ENCODE data around the gene EMP3.

The EMP3 gene

DNA sequence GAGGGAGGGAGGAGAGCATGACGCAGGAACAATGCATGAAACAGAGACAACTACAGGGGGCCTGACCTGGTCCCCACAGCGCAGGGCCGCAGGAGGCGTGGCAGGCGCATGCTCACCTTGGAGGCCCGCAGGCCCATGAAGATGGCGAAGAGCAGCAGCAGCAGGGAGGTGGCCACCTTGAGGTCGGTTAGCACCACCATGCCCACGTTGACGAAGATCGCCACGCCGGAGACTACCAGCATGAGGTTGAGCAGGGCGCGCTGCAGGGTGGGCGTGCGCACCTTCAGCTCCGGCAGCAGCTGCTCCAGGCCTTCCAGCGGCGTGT, 17.0 kb downstream of the EMP3 start:
- Histone ChIP-seq H3K36me3 (peaks cover 3% of the 10 kb centered on the region; the same call in 1 of the 2 replicates), H3K9ac (no peak overlapping the region), H4K20me1 (no peaks in the 10 kb centered on the region), H3K4me1 (peaks cover 6% of the 10 kb centered on the region; the same call in 1 of the 2 replicates), H3K4me3 (no peak overlapping the region), H3K27me3 (no peaks in the 10 kb centered on the region), H3K9me3 (no peaks in the 10 kb centered on the region), H3K4me2 (no peak overlapping the region), H3K27ac (no peak overlapping the region)
- TF ChIP-seq Cebpa-rat (IDR thresholded peaks at IDR 0.05), result no peak

DNA sequence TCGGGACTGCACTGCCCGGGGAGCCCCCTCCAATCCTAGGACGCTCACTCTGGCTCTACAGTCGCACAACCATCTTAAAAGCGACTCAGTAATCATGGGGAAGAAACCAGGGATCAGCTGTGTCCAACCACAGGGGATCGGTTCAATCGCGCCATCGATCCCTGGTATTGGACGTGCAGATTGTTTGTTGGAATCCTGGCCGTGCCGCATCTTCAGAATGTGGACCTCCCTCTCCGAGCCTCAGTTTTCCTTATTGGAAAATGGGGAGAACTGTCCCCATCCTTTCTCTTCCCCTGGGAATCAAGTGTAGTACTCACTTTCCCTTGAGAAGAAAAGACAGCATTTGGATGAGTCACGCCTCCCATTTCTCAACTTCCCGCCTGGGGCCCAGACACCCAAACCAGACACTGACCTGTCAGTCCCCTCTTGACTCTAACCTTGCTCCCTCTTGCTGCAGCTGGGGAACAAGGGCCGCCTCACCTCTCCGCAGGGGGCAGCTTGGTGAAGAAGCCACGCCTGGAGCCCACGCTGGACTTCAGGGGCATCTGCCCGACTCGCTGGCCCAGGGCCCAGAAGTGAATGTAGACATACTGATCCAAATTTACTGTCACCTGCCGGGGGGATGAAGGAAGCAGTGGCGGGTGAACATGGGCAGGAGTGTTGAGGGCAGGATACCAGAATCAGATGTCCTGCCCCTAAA, 17.6 kb downstream of the EMP3 start:
- no peak overlapping the region for H3K4me2 ChIP-seq
- no peak for TF ChIP-seq Cebpa-rat (IDR thresholded peaks at IDR 0.05)
- H3K4me1 ChIP-seq, result peaks cover 6% of the 10 kb centered on the region; the same call in 1 of the 2 replicates
- no peak overlapping the region for H3K9ac ChIP-seq
- H3K36me3 ChIP-seq, result peaks cover 3% of the 10 kb centered on the region; the same call in 1 of the 2 replicates
- H3K9me3 ChIP-seq, result no peaks in the 10 kb centered on the region
- H3K27ac ChIP-seq, result no peak overlapping the region
- no peaks in the 10 kb centered on the region for H4K20me1 ChIP-seq
- H3K4me3 ChIP-seq, result no peak overlapping the region
- no peaks in the 10 kb centered on the region for H3K27me3 ChIP-seq

DNA sequence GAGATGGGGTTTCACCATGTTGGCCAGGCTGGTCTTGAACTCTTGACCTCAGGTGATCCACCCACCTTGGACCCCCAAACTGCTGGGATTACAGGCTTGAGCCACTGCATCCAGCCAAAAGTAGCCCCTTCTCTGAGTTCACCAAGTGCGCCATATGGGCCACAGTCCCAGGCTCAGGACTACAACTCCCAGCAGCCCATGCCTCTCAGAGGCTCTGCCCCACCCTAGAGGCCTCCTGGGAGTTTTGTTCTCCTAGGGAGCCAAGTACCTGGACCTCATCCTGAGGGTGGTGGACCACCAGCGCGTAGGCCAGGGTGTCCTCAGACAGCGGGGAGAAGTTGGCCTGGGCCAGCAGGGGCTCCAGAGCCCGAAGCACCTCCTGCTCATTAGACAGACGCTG, 19.5 kb downstream of the EMP3 start:
- Histone ChIP-seq H4K20me1 (no peaks in the 10 kb centered on the region), H3K27me3 (no peaks in the 10 kb centered on the region)

DNA sequence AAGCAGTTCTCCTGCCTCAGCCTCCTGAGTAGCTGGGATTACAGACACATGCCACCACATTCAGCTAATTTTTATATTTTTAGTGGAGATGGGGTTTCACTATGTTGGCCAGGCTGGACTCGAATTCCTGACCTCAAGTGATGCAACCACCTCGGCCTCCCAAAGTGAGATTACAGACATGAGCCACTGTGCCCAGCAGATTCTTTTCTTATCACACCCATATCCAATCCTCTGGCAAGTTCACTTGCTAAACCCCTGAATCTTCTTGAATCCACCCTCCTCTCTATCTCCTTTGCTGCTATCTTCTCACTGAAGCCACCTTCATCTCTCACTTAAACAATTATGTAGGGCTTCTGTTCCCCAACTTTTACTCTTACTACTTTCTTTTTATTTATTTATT, 20.8 kb downstream of the EMP3 start:
- H3K4me2 ChIP-seq, result no peak overlapping the region
- H3K9ac ChIP-seq, result no peak overlapping the region
- peaks cover 3% of the 10 kb centered on the region; the same call in 1 of the 2 replicates for H3K36me3 ChIP-seq
- H3K27me3 ChIP-seq, result no peaks in the 10 kb centered on the region
- no peak for TF ChIP-seq Cebpa-rat (IDR thresholded peaks at IDR 0.05)
- no peak overlapping the region for H3K4me3 ChIP-seq
- no peaks in the 10 kb centered on the region for H4K20me1 ChIP-seq
- no peaks in the 10 kb centered on the region for H3K4me1 ChIP-seq
- H3K9me3 ChIP-seq, result no peaks in the 10 kb centered on the region
- no peak overlapping the region for H3K27ac ChIP-seq

More for the DNA sequence above, 19.5 kb downstream of the EMP3 start:
- no peak for TF ChIP-seq Cebpa-rat (IDR thresholded peaks at IDR 0.05)
- Histone ChIP-seq H3K4me2 (no peak overlapping the region), H3K9ac (no peak overlapping the region), H3K4me1 (peaks cover 6% of the 10 kb centered on the region; the same call in 1 of the 2 replicates), H3K36me3 (peaks cover 3% of the 10 kb centered on the region; the same call in 1 of the 2 replicates), H3K4me3 (no peak overlapping the region), H3K9me3 (no peaks in the 10 kb centered on the region), H3K27ac (no peak overlapping the region)

DNA sequence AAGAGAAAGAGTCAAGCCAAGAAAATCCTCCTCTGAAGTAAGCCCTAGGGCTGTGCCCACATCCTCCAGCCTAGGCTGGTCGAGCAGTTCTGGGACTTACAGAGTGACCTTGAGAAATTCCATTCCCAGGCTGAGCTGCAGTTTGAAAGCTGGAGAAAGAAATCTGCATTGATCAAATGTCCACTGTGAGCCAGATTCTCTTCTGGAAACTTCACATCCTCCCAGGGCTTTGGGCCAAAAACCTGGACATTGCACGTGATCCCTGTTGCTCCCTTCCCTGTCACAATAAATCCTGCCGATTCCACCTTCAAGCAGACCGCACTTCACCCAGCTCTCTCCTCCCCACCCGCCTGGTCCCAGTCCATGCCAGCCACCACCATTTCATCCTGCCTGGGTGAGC, 22.7 kb downstream of the EMP3 start:
- TF ChIP-seq Cebpa-rat (IDR thresholded peaks at IDR 0.05), result no peak
- no peak overlapping the region for H3K9ac ChIP-seq
- H3K4me2 ChIP-seq, result no peak overlapping the region
- H3K4me1 ChIP-seq, result no peaks in the 10 kb centered on the region
- H3K36me3 ChIP-seq, result peaks cover 3% of the 10 kb centered on the region; the same call in 1 of the 2 replicates
- H3K4me3 ChIP-seq, result no peak overlapping the region
- no peaks in the 10 kb centered on the region for H4K20me1 ChIP-seq
- H3K27ac ChIP-seq, result no peak overlapping the region
- no peaks in the 10 kb centered on the region for H3K27me3 ChIP-seq
- no peaks in the 10 kb centered on the region for H3K9me3 ChIP-seq

DNA sequence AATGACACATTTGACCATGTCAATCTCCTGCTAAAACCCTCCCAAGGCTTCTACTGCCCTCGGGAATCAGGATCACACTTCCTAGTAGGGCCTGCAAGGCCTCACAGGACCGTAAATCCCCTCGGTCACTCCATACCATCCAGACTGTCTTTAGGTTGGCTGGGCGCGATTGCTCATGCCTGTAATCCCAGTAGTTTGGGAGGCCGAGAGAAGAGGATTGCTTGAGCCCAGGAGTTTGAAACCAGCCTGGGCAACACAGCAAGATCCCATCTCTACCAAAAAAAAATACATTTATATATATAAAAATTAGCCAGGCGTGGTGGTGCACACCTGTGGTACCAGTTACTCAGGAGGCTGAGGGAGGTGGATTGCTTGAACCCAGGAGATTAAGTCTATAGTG, 23.4 kb downstream of the EMP3 start:
- Histone ChIP-seq H3K9me3 (no peaks in the 10 kb centered on the region), H3K4me3 (no peak overlapping the region), H3K4me1 (no peaks in the 10 kb centered on the region), H3K27ac (no peak overlapping the region), H3K4me2 (no peak overlapping the region), H3K27me3 (no peaks in the 10 kb centered on the region), H3K9ac (no peak overlapping the region), H3K36me3 (no peaks in the 10 kb centered on the region), H4K20me1 (no peaks in the 10 kb centered on the region)
- TF ChIP-seq Cebpa-rat (IDR thresholded peaks at IDR 0.05), result no peak

DNA sequence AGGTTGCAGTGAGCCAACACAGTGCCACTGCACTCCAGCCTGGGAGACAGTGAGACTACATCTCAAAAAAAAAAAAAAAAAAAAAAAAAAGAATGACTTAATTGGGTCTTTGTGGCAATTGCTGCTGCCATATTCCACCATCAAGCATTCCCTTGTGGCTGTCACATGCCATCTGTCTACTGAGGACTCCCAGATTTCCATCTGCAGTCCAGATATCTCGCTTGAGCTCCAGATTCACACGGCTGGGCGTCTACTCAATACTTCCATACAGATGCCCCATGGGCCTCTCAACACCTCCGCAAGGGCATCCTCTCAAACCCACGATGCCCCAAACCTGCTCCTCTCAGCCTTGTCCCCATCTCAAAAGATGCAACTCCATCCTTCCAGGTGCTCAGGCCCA, 25.5 kb downstream of the EMP3 start:
- Histone ChIP-seq H3K9me3 (no peaks in the 10 kb centered on the region), H4K20me1 (no peaks in the 10 kb centered on the region), H3K9ac (no peak overlapping the region), H3K27me3 (no peaks in the 10 kb centered on the region), H3K4me3 (no peak overlapping the region), H3K36me3 (no peaks in the 10 kb centered on the region), H3K4me2 (no peak overlapping the region), H3K27ac (no peak overlapping the region), H3K4me1 (peaks cover 15% of the 10 kb centered on the region)
- TF ChIP-seq Cebpa-rat (IDR thresholded peaks at IDR 0.05), result no peak

DNA sequence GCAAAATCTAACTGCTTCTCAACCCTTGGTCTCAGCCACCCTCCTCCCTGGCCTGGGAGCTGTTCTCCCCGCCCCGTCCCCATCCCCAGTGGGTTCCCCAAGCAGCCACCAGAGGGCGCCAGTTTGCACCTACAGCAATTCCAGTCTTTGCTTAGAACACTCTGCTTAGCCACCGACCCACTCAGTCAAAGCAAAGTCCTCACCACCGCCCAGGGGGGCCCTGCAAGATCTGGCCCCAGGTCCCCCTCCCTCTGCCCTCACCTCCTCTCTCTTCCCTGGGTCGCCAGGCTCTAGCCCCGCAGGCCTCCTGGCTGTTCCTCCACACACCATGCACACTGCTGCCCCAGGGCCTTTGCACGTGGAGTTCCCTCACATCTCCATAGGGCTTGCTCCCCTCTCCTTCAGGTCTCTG, 26.0 kb downstream of the EMP3 start:
- Histone ChIP-seq H3K9me3 (no peaks in the 10 kb centered on the region), H3K4me1 (peaks cover 16% of the 10 kb centered on the region), H3K27ac (no peak overlapping the region), H3K36me3 (no peaks in the 10 kb centered on the region), H3K4me3 (no peak overlapping the region), H3K4me2 (no peak overlapping the region), H3K27me3 (no peaks in the 10 kb centered on the region), H3K9ac (no peak overlapping the region), H4K20me1 (no peaks in the 10 kb centered on the region)
- no peak for TF ChIP-seq Cebpa-rat (IDR thresholded peaks at IDR 0.05)

DNA sequence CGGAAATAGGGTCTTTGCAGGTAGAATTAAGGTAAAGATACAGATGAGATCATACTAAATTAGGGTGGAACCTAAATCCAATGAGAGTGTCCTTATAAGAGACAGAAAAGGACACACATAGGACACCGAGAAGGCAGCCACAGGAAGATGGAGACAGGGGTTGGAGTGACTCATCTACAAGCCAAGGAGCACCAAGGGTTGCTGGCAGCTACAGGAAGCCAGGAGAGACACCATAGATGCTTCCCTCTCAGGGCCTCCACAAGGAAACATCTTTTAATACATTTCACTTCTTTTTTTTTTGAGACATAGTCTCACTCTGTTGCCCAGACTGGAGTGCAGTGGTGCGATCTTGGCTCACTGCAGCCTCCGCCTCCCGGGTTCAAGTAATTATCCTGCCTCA, 28.3 kb downstream of the EMP3 start:
- H3K4me1 ChIP-seq, result peaks cover 16% of the 10 kb centered on the region
- H3K27me3 ChIP-seq, result no peaks in the 10 kb centered on the region
- H4K20me1 ChIP-seq, result no peaks in the 10 kb centered on the region
- no peak overlapping the region for H3K4me2 ChIP-seq
- no peak for TF ChIP-seq Cebpa-rat (IDR thresholded peaks at IDR 0.05)
- no peak overlapping the region for H3K27ac ChIP-seq
- H3K9me3 ChIP-seq, result no peaks in the 10 kb centered on the region
- no peaks in the 10 kb centered on the region for H3K36me3 ChIP-seq
- H3K9ac ChIP-seq, result no peak overlapping the region
- no peak overlapping the region for H3K4me3 ChIP-seq

DNA sequence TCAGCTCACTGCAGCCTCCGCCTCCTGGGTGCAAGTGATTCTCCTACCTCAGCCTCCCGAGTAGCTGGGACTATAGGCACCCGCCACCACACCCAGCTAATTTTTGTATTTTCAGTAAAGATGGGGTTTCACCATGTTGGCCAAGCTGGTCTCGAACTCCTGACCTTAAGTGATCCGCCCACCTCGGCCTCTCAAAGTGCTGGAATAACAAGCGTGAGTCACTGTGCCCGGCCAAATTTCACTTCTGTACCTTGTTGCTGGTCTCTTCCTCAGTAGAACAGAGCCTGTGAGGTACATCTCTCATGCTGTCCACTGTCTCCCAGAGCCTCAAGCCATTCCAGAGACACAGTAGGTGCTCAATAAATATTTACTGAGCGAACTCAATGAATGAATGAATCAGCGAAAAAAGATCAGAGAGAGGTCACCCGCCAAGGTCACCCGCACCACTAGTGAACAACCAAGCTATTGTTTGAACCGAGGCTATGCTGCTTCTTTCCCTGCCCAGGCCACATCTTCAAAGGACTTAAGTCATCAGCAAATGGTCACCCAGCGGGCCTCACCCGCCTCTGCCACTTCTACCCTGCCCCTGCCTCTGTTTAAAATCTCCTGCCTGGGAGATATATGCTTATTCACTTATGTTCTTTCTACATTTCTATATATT, 29.1 kb downstream of the EMP3 start:
- Histone ChIP-seq H3K4me1 (peaks cover 16% of the 10 kb centered on the region), H3K27ac (peak overlapping the region; percentile 55; the same call in 1 of the 2 replicates), H3K36me3 (no peaks in the 10 kb centered on the region), H4K20me1 (no peaks in the 10 kb centered on the region), H3K9me3 (no peaks in the 10 kb centered on the region), H3K9ac (peak overlapping the region; percentile 48; the same call in 1 of the 2 replicates), H3K4me3 (no peak overlapping the region), H3K4me2 (peak overlapping the region; percentile 39), H3K27me3 (no peaks in the 10 kb centered on the region)
- TF ChIP-seq Cebpa-rat (IDR thresholded peaks at IDR 0.05), result no peak
